Stimulated activated CD8-positive, alpha-beta memory T cell treated with anti-CD3 and anti-CD28 coated beads, Interleukin-12 subunit alpha, Interleukin-12 subunit beta, amount 100 ng/mL, for 24 hours (primary cell): Measurements from ENCODE around the gene PLP1.

Experiments
- DNase-seq: peaks from one replicate; pipeline ENCODE4 v3.0.0-alpha.2; 2020; ENCODE audit errors: extremely low read depth

PLP1 gene

DNA sequence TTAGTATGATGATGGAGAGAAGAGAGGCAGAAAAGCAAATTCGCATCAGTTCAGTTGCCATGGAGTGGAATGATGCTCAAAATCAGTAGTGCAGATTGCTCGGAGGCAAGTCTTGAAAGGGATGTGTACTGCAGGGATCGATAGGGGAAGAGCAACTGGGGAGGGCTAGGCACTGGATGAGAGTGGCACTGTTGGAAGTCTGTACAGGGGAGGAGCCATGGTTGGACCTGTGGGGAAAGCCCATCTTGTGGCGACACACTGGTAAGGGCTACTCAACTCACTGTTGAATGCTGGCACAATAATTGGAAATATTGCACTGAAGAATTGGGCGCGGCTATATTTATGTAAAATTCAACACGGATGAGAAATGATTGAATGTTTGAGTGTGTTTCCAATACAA is 54.2 kb downstream of the PLP1 start:
- DNase-seq, result no peak

DNA sequence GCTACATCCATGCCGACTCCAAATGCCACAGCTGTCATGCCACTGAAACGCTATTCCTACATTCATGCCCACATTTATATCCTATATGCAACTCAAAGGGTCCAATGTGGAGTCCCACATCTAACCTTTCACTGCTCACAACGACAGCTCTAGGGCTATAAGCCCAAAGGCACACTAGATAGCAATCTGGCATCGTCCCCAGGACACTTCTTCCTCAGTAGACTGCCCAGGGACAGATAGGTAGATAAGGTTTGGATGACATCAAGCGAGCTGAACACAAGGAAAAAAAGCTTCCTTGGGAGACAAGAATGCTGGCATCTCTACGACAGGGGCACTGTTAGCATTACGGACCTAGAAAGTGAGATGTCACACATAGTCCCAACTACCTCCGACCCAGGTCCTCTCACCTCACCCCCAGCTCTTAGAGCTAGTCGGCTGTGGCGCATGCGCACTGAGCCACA is 54.7 kb downstream of the PLP1 start:
- DNase-seq, result no peak

GRCh38 chrX:103831803-103832544 is 55.3 kb downstream of the PLP1 start, which contains the start of gene RAB9B:
Gene RAB9B, minus strand, starts transcription at chrX:103832257. Its CDS starts 6,473 bp downstream, at chrX:103825784.
- no peak for DNase-seq

DNA sequence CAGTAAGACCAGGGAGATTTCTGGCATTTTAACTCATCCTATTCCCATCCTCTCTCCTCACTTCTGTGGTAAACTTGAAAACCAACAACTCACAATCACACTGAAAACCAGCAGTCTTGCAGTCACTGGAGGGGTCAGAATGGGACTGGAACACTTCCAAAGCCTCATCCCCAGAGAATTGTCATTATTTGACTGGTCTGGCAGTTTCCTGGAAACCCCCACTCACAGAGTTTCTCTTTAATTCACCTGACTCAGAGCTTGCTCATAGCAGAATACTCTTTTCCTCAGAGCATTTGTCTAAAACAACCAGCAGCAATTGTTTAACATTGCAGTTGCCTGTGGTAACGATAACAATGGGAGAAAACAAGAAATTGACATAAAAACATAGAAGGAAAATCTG is 62.8 kb downstream of the PLP1 start:
- no peak for DNase-seq
